Spleen (tissue), 11 donors: ENCODE data around the gene NOXO1. TPM values are rescaled to one million over a fixed set of nuclear protein-coding genes. Genes with fewer than 3 reads are reported as not detected.

Source experiments
- DNase-seq: peaks from one replicate; pipeline ENCODE4 v3.0.0-alpha.2; 2020
- H3K27ac ChIP-seq, 8 donors: fragments of 200-600 bp; sonication (generic) in 7 of 8; 1 replicate in 4 of 8; 2 replicates in 4 of 8; pipeline versions ENCODE4 v1.5.0 to v1.8.0; 2016 to 2021; ENCODE audit warnings: inconsistent platforms in 4 of 8, mild to moderate bottlenecking in 4 of 8, moderate library complexity in 1 of 8
- H3K27me3 ChIP-seq, 7 donors: fragments of 200-600 bp; sonication (generic) in 6 of 7; replicated peaks in 1 of 7; 1 replicate in 4 of 7; 2 replicates in 3 of 7; pipeline versions ENCODE4 v1.5.0 to v1.8.0; 2016 to 2021; ENCODE audit warnings: inconsistent platforms in 3 of 7, mild to moderate bottlenecking in 1 of 7
- H3K36me3 ChIP-seq, 6 donors: fragments of 200-600 bp; sonication (generic) in 5 of 6; 1 replicate in 4 of 6; 2 replicates in 2 of 6; pipeline versions ENCODE4 v1.5.0 to v1.8.0; 2016 to 2021; ENCODE audit warnings: inconsistent platforms in 2 of 6
- H3K4me1 ChIP-seq, 6 donors: fragments of 200-600 bp; sonication (generic) in 5 of 6; 1 replicate in 3 of 6; 2 replicates in 3 of 6; pipeline versions ENCODE4 v1.5.0 to v1.8.0; 2016 to 2021; ENCODE audit warnings: inconsistent platforms in 3 of 6
- H3K4me3 ChIP-seq, 8 donors: fragments of 200-600 bp; sonication (generic) in 7 of 8; 1 replicate in 4 of 8; 2 replicates in 4 of 8; pipeline versions ENCODE4 v1.5.0 to v1.8.0; 2016 to 2021; ENCODE audit warnings: inconsistent platforms in 4 of 8, mild to moderate bottlenecking in 4 of 8, moderate library complexity in 2 of 8
- H3K9me3 ChIP-seq, 8 donors: fragments of 200-600 bp; sonication (generic) in 7 of 8; 1 replicate in 4 of 8; 2 replicates in 4 of 8; pipeline versions ENCODE4 v1.5.0 to v1.8.0; 2016 to 2021; ENCODE audit warnings: inconsistent platforms in 4 of 8
- POLR2A ChIP-seq, 3 donors: fragments of 450-650 bp; IDR thresholded peaks; one replicate each; pipeline ENCODE4 v1.5.1; 2017; ENCODE audit warnings: antibody characterized with exemption in 3 of 3, mild to moderate bottlenecking in 1 of 3
- POLR2AphosphoS5 ChIP-seq, 3 donors: sonication (generic); formaldehyde crosslinking; IDR thresholded peaks; one replicate each; pipeline ENCODE4 v1.5.1; 2017; ENCODE audit warnings: antibody characterized with exemption in 3 of 3
- WGBS, 5 donors: extraction: QIAGEN DNeasy Blood & Tissue Kit in 3 of 5; methylation state at CpG; one replicate each; pipeline versions ENCODE4 v1.1.5 to v1.1.7; 2013 to 2018; 5-methylcytosine and 5-hydroxymethylcytosine counted together
- intact Hi-C: fragments of 100-400 bp; cut with DNase I; formaldehyde crosslinking; loops from one replicate; pipeline ENCODE4 v1.15.0; 2023; ENCODE audit warnings: low total_unique reads
- polyA plus RNA-seq, 3 donors: library from polyadenylated mRNA; stranded (reverse); fragments of 200-250 nt; gene quantifications; one replicate each; pipeline ENCODE4 v1.2.1, GENCODE V29; 2013
- total RNA-seq, 7 donors: library from RNA; depleted of rRNA in 3 of 7; stranded (reverse); fragments of >200 nt in 3 of 7; fragmentation: NEBNext Ultra II Directional in 4 of 7; extraction: Animal tissue kit (Norgen Biotek cat#: 25700) in 4 of 7; gene quantifications; one replicate each; pipeline versions ENCODE4 v1.1.0 to v1.2.1, GENCODE V29; 2016 to 2021
- TF ChIP-seq, protein P1 (sequence below), 11 experiments: fragments of 200-600 bp in 7 of 11; fragments of 450-650 bp in 4 of 11; sonication (generic) in 4 of 11; IDR thresholded peaks in 8 of 11; conservative IDR thresholded peaks in 3 of 11; 1 replicate in 7 of 11; 2 replicates in 4 of 11; pipeline versions ENCODE4 v1.4.0 to v1.8.0; 2016 to 2021; ENCODE audit warnings: antibody characterized with exemption in 11 of 11, inconsistent platforms in 4 of 11, mild to moderate bottlenecking in 1 of 11
- donor health status: healthy with polysubstance abuse.
- donor health status: DM: no; HTN: no; CAD: no; lungs with moderate emphysema.
- donor health status: DM: no; HTN: no; CAD: no.
- donor health status: Bipolar disorder and iron deficiency.
- donor health status: healthy.
- donor health status: DM: no; HTN: no; CAD: no.
- donor health status: DM: yes; HTN: yes; CAD: no.

Gene NOXO1
- total and polyA plus RNA-seq, 10 donors, result 0.30 to 1.4 (median 0.82) TPM; not detected in 4

DNA sequence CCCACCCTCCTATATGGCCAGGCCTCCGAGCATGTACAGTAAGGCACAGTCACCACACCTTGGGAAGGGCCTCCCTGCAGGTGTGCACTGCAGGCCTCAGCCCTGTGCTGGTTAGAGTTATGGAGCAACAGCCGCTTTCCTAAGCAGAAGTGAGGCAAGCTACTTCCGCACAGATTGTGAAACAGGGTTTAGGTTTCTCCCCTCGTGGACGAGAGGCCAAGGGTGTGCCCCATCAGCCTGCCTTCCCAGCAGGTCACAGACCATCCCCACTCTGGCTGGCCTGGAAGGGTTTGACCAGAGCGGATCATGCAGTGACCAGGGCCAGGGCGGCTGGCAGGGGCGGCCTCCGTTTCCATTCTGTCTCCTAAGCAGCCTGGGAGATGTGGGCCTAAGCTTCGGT, 43.0 kb downstream of the NOXO1 start:
- H3K4me3 ChIP-seq, result peak overlapping the region in 3 of 8 donors; percentile 21 to 85 (median 50)
- no peak for DNase-seq
- TF ChIP-seq, protein P1, sequence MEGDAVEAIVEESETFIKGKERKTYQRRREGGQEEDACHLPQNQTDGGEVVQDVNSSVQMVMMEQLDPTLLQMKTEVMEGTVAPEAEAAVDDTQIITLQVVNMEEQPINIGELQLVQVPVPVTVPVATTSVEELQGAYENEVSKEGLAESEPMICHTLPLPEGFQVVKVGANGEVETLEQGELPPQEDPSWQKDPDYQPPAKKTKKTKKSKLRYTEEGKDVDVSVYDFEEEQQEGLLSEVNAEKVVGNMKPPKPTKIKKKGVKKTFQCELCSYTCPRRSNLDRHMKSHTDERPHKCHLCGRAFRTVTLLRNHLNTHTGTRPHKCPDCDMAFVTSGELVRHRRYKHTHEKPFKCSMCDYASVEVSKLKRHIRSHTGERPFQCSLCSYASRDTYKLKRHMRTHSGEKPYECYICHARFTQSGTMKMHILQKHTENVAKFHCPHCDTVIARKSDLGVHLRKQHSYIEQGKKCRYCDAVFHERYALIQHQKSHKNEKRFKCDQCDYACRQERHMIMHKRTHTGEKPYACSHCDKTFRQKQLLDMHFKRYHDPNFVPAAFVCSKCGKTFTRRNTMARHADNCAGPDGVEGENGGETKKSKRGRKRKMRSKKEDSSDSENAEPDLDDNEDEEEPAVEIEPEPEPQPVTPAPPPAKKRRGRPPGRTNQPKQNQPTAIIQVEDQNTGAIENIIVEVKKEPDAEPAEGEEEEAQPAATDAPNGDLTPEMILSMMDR (IDR thresholded peaks at IDR 0.05 in 8 of 11, conservative IDR thresholded peaks at IDR 0.05 in 3 of 11), result no peak
- TF ChIP-seq POLR2AphosphoS5 (IDR thresholded peaks at IDR 0.05) (peak; percentile 59 to 88 (median 78)), POLR2A (IDR thresholded peaks at IDR 0.05) (no peak)
- peaks cover 11 to 79% (median 37%) of the 10 kb centered on the region in 6 donors for H3K4me1 ChIP-seq
- peaks cover 0 to 61% (median 25%) of the 10 kb centered on the region in 6 donors for H3K36me3 ChIP-seq
- intact Hi-C loops, result no loop called here
- H3K9me3 ChIP-seq, result no peaks in the 10 kb centered on the region
- H3K27me3 ChIP-seq, result peaks cover 0 to 4% (median 0%) of the 10 kb centered on the region in 7 donors
- H3K27ac ChIP-seq, result peak overlapping the region in 7 of 8 donors; percentile 45 to 94 (median 80)
- WGBS, 5 donors, result 63 to 84% (median 79%) methylated on average over 6 to 10 of the region's 10 CpGs

DNA sequence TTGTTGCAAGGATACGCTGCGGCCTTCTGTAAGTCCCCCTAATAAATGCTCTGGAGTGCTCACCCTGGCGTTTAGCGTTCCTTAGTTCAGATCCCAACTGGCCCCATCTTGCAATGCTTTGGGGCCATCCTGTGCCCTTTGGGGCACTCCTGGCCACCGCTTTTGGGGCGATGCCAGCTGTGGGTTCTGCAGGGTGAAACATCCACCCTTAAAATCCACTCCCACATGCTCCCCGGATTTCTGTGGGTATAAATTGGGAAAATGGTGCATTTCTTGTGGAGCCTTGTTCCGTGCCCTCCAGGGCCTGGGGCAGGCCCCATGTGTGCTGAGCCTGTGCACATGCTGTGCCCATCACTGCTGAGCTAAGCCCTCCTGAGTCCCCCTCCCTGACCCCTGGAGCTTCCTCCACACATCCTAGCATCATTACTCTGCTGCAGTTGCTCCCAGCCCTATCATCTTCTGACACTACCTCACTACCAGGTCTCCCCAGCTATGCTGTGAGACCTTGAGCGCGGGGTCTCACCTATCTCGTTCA, 44.3 kb downstream of the NOXO1 start:
- Histone ChIP-seq H3K27ac (peak overlapping the region in 5 of 8 donors; percentile 59 to 94 (median 84)), H3K4me1 (peaks cover 6 to 81% (median 34%) of the 10 kb centered on the region in 6 donors), H3K4me3 (no peak overlapping the region), H3K9me3 (no peaks in the 10 kb centered on the region), H3K36me3 (peaks cover 0 to 61% (median 25%) of the 10 kb centered on the region in 6 donors), H3K27me3 (peaks cover 0 to 16% (median 0%) of the 10 kb centered on the region in 7 donors)
- DNase-seq, result no peak
- peak in 1 of 3 donors; percentile 54 for TF ChIP-seq POLR2AphosphoS5 (IDR thresholded peaks at IDR 0.05)
- no peak for TF ChIP-seq POLR2A (IDR thresholded peaks at IDR 0.05)
- TF ChIP-seq, protein P1 (IDR thresholded peaks at IDR 0.05 in 8 of 11, conservative IDR thresholded peaks at IDR 0.05 in 3 of 11), result no peak
- intact Hi-C loops, result no loop called here
- 93 to 96% (median 94%) methylated on average over 10 to 11 of the region's 11 CpGs for WGBS, 5 donors

DNA sequence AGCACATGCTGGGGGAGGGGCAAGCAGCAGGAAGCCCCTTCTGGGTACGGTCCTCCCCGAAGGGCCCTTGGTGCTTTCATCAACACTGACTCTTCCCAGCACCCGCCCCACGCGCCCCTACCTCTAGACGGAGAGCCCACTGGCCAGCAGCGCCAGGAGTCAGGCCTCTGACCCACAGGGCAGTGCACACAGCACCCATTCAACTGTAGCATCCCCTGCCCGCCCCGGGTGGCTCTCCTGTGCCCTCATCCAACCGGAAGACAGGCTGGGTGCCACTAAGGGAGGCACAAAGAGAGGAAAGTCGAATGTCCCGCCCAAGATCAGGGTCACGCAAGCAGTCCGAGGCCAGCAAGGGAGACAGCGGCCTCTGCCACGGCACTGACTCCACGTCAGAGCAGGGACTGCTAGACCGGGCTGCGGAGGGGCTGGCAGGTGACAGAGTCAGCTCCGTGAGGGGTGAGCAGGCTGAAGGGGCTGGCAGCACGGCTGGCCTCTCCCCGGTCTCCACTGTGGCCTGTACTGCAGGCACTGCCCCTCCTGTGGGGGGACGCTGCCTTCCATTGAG, 48.1 kb downstream of the NOXO1 start:
- Histone ChIP-seq H3K4me1 (peaks cover 0 to 63% (median 22%) of the 10 kb centered on the region in 6 donors), H3K4me3 (no peak overlapping the region), H3K27me3 (peaks cover 0 to 24% (median 0%) of the 10 kb centered on the region in 7 donors), H3K9me3 (no peaks in the 10 kb centered on the region), H3K27ac (peak overlapping the region in 3 of 8 donors; percentile 13 to 91 (median 17)), H3K36me3 (peaks cover 0 to 29% (median 7%) of the 10 kb centered on the region in 6 donors)
- DNase-seq, result no peak
- WGBS, 5 donors, result 65 to 77% (median 68%) methylated on average over 20 to 23 of the region's 23 CpGs
- intact Hi-C loops, result no loop called here
- no peak for TF ChIP-seq POLR2A (IDR thresholded peaks at IDR 0.05)
- TF ChIP-seq POLR2AphosphoS5 (IDR thresholded peaks at IDR 0.05), result peak in 2 of 3 donors; percentile 25 to 76

DNA sequence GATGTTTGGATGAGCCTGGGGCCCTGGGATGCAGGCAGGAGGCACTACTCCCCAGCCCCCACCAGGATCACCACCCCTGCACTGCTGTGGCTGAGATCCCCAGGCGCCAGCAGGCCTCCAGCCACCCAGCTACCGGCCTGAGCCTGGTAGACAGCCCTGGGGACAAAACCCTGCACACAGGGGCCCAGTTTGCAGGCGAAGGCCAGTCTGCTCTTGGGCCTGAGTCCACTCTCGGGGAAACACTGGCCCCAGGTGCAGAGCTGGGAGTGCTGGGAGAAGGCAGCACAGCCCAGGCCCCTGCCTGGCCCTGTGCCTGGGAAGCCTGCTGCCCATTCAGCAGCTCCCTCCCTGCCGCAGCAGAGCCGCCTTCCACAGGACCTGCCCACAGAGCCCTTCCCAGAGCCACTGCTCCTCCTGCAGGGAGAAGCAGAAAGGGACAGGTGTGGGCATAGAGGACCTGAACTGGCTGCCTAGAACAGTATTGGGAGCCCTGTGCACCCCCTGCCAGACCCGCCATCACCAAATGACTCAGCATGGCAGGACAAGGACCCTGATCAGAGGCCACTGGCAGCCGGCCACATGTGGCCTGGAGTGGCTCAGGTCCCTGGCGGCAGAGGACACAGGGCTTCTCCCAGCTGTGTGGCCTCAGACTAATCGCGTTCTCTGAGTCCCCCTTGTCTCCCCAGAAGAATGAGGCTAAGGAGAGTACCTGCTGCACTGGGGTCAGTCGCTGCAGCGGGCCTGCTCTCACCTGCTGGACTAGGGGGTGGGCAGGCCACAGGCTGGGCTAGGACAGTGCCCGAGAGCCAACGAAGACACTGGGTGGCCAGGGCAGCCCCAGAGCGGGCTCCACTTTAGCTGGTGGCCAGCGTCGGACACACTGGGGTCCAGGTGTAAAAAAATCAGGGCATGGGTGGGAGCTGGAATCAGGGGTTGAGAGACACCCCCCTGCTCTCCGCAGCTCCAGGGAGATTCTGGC, 48.9 kb downstream of the NOXO1 start:
- peaks cover 0 to 24% (median 0%) of the 10 kb centered on the region in 7 donors for H3K27me3 ChIP-seq
- H3K36me3 ChIP-seq, result peaks cover 0 to 21% (median 0%) of the 10 kb centered on the region in 6 donors
- peaks cover 0 to 55% (median 20%) of the 10 kb centered on the region in 6 donors for H3K4me1 ChIP-seq
- no peak for DNase-seq
- TF ChIP-seq POLR2AphosphoS5 (IDR thresholded peaks at IDR 0.05) (peak in 1 of 3 donors; percentile 52), POLR2A (IDR thresholded peaks at IDR 0.05) (no peak)
- TF ChIP-seq, protein P1 (IDR thresholded peaks at IDR 0.05 in 8 of 11, conservative IDR thresholded peaks at IDR 0.05 in 3 of 11), result no peak
- H3K4me3 ChIP-seq, result no peak overlapping the region
- H3K27ac ChIP-seq, result peak overlapping the region in 2 of 8 donors; percentile 13 to 91
- no peaks in the 10 kb centered on the region for H3K9me3 ChIP-seq
- WGBS, 5 donors, result 79 to 86% (median 81%) methylated on average over 11 to 19 of the region's 19 CpGs
- intact Hi-C loops, result no loop called here
